ENCODE data around the gene TCEA2. TPM values are rescaled to one million over a fixed set of nuclear protein-coding genes. Genes with fewer than 3 reads are reported as not detected.
A peak's percentile ranks its signal among the peaks of the same experiment; 100 is the strongest.

The TCEA2 gene
- total and polyA plus RNA-seq, 9 of the 15 experiments (the other 6 are each of a cell fraction or from before 2014, with no cell fraction given) = 1.4 to 28.7 (median 5.4) TPM

GRCh38 chr20:64079273-64080012 is 16.4 kb downstream of the TCEA2 start, which contains the start of gene RGS19 (continued):
- TF ChIP-seq VEZF1 (CRISPR knock-in tag; IDR thresholded peaks at IDR 0.05) (peak; percentile 92), ZFPM2 (CRISPR knock-in tag; IDR thresholded peaks at IDR 0.05) (no peak), ETV5 (CRISPR knock-in tag; IDR thresholded peaks at IDR 0.05; ENCODE audit: low read depth) (0 out of 2 replicates have a peak, but pooled peaks have one; percentile 37), CTCF (IDR thresholded peaks at IDR 0.05 in 2 of 3, conservative IDR thresholded peaks at IDR 0.05 in 1 of 3; ENCODE audit: insufficient read depth in 2 of 3, low read depth in 1 of 3, low read length in 3 of 3) (no peak), ZNF449 (CRISPR knock-in tag; IDR thresholded peaks at IDR 0.05) (no peak), ZBTB9 (CRISPR knock-in tag; IDR thresholded peaks at IDR 0.05) (no peak), ZNF592 (IDR thresholded peaks at IDR 0.05) (no peak), SOX6 (IDR thresholded peaks at IDR 0.05) (peak; percentile 45; the same call in 1 of the 2 replicates), SIRT6 (IDR thresholded peaks at IDR 0.05; ENCODE audit: low read depth, low read length) (no peak), POLR2G (IDR thresholded peaks at IDR 0.05; ENCODE audit: low read depth, low read length) (peak; percentile 79), ZNF584 (CRISPR knock-in tag; IDR thresholded peaks at IDR 0.05; ENCODE audit: low read depth) (0 out of 2 replicates have a peak, but pooled peaks have one; percentile 25), HDAC2 (IDR thresholded peaks at IDR 0.05) (peak; percentile 79)
